GM08714 (cell line): ENCODE data around the gene RAB28.

Experiments
- H3K4me3 ChIP-seq: fragments of 200-500 bp; sonication (Bioruptor generic); 2 replicates; pipeline ENCODE4 v1.5.1; 2014; ENCODE audit warnings: mild to moderate bottlenecking, low read length, inconsistent platforms
- ZNF274 ChIP-seq: IDR thresholded peaks from 2 replicates; pipeline ENCODE4 v1.6.1; 2012; ENCODE audit warnings: mild to moderate bottlenecking, low read depth, low read length

Gene RAB28

DNA sequence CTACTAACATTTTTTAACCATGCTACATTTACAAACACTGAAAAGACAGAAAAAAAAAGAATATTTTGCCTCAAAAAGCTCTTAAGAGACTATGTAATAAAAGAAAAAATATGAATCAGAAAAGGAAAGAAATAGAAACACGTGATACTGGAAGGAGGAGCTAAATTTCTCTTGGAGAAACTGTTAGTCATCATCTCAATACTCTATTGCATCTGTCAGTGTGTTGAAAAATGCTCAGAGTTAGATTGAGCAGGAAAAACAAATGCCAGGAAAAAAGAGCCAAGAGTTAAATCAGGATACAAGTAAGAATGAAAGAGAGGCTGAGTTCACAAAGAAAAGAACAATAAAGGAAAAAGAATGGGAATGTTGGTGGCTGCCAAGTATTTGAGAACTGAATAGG, 2.6 kb downstream of the RAB28 start:
- no peak overlapping the region for H3K4me3 ChIP-seq
- TF ChIP-seq ZNF274 = no peak

DNA sequence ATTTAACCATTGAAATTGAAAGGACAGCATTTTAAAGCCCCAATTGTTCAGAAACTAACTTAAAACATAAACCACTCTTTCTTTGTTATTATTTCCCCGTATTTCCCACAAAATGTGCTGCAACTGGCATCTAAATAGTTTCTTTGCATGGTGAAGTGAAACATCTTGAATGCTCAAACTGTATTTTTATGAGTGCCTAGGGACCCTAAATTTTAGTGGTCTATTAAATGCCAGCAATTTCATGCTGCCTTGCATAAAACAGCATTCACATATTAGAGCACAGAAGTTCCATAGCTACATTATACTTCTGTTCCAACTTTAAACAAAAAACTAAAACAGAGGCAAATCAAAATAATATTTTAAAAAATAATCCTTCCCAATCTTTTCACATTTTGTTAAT, 5.4 kb downstream of the RAB28 start:
- no peak overlapping the region for H3K4me3 ChIP-seq

GRCh38 chr4:13478131-13478530, 6.0 kb downstream of the RAB28 start:
- no peak overlapping the region for H3K4me3 ChIP-seq
- no peak for TF ChIP-seq ZNF274

More for the DNA sequence above, 5.4 kb downstream of the RAB28 start:
- TF ChIP-seq ZNF274 = no peak

DNA sequence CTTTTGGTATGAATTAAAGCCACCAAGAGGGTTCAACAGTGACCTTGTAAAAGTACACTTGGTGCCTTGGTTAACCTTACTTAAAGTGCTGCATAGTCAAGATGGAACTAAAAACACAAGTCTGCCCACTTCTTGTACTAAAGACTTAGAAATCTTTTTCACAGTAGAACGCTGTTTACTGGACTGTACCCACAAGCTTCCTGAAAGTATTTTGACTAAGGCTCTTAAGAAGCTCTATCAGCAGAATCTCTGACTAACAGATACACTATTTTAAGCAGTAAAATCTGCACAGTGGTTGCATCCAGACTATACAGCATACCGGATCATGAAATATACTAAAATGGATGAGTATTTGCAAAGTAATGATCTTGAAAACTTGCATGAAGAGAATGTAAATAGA, 7.2 kb downstream of the RAB28 start:
- no peak for TF ChIP-seq ZNF274

DNA sequence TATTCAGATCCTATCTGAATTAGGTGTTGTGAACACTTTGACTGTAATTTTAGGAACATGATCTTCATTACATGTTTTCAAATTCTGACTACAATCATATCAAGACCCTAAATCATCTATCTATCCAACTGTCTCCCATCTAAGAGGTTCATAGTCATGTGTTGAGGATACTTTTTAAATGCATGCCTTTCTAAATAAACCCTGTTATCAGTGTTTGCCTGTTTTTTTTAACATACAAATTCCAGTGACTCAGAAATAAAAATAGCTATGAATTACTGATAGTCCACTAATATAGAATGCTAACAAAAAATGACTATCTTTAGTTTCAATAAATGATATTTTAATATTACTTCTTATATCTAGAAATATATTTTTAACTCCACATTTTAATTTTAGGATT, 8.0 kb downstream of the RAB28 start:
- no peak overlapping the region for H3K4me3 ChIP-seq
- TF ChIP-seq ZNF274 = no peak

More for the DNA sequence above, 7.2 kb downstream of the RAB28 start:
- H3K4me3 ChIP-seq = no peak overlapping the region

- no peak for TF ChIP-seq ZNF274
- H3K4me3 ChIP-seq = no peak overlapping the region
Observed at GRCh38 chr4:13471400-13471799, 12.7 kb downstream of the RAB28 start.

DNA sequence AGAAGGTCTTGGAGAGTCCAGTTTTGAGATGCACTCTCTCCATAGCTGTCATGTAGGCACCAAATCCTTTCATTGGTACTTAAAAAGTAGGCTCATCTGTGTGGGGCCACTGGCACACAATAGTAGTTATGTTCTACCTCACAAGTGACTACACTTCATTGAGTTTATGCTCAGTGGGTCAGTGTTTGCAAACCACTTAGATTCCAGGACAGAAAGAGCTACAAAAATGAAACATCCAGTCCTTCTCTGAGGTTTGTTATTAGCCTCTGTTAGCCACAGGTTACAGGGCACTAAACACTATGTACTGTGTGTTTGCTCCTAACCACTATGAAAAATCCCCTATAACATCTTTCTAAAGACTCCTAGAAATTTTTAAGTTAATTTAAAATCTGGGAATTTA, 13.8 kb downstream of the RAB28 start:
- TF ChIP-seq ZNF274 = no peak
- no peak overlapping the region for H3K4me3 ChIP-seq

- no peak overlapping the region for H3K4me3 ChIP-seq
- no peak for TF ChIP-seq ZNF274
Observed at GRCh38 chr4:13464973-13465372, 19.2 kb downstream of the RAB28 start.

GRCh38 chr4:13464543-13464942, 19.6 kb downstream of the RAB28 start:
- no peak overlapping the region for H3K4me3 ChIP-seq
- no peak for TF ChIP-seq ZNF274

DNA sequence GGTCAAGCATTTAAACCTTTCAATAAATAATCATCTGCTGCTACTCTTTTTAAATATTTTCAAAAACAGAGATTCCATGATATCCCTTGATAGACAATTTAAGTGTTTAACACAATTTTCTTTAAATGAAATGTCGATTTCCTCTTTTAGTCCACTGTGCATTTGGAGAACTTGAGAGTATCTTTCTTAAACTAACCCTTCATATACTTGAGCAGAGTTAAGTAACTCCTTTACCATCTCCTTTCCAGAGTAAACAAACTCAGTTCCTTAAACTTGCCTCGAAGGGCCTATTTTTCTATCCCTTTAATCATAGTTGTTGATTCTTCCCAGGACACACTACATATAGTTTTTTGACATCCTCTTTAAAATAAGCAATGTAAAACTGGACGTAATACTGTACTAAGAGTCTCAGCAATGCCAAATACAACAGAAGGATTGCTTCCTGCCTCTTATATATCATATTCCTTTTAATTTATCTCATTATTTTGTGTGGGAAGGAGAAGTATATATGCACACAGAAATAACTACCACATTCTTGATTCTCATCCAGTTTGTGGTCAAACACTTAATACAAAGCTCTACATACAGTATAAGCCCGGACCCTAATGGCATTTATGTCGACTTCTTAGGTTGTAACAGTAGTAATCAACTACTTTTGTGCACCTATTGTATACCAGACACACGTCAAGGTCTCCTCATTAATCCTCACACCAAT, 22.8 kb downstream of the RAB28 start:
- H3K4me3 ChIP-seq = no peak overlapping the region
- TF ChIP-seq ZNF274 = no peak

GRCh38 chr4:13455411-13455810, 28.7 kb downstream of the RAB28 start:
- no peak for TF ChIP-seq ZNF274
- no peak overlapping the region for H3K4me3 ChIP-seq

- no peak overlapping the region for H3K4me3 ChIP-seq
- TF ChIP-seq ZNF274 = no peak
Observed at GRCh38 chr4:13454786-13455185, 29.4 kb downstream of the RAB28 start.

- no peak for TF ChIP-seq ZNF274
Observed at GRCh38 chr4:13452927-13453579, 31.1 kb downstream of the RAB28 start.

GRCh38 chr4:13449590-13449989, 34.5 kb downstream of the RAB28 start:
- H3K4me3 ChIP-seq = no peak overlapping the region
- no peak for TF ChIP-seq ZNF274

More at GRCh38 chr4:13452927-13453579, 31.1 kb downstream of the RAB28 start:
- no peak overlapping the region for H3K4me3 ChIP-seq

- TF ChIP-seq ZNF274 = no peak
Observed at GRCh38 chr4:13445841-13446790, 38.0 kb downstream of the RAB28 start.

DNA sequence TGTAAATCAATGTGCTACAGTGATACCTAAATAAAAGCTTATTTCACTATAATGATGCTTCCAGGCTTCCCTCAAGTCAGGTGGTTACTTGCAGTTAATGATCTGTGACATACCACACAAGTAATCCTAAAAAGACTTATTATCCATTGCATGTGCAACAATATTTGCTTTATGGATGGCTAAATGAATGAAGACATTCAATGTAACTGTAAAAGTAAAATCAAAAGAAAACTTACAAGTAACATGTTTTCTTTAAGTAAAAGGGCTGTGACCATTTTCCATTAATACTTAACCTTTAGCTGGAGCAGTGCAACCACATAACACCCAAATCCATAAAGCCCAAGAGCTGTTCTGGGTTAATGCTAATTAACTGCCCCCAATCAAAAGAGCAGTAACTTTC, 42.6 kb downstream of the RAB28 start:
- no peak overlapping the region for H3K4me3 ChIP-seq
- TF ChIP-seq ZNF274 = no peak

More at GRCh38 chr4:13445841-13446790, 38.0 kb downstream of the RAB28 start:
- no peak overlapping the region for H3K4me3 ChIP-seq
